PC-3 (cell line): Measurements from ENCODE around the gene PLAAT2. TPM values are rescaled to one million over a fixed set of nuclear protein-coding genes. Genes with fewer than 3 reads are reported as not detected.

Source experiments
- ATAC-seq: fragments of 200-7000 bp; cut with Tn5 transposase; 2 replicates; pipeline ENCODE4 v1.9.1; 2020; ENCODE audit warnings: mild to moderate bottlenecking, moderate library complexity
- BruUV-seq: library from RNA; stranded (reverse); fragments of 400-500 nt; replicated peaks from 2 replicates; lab custom pipeline; 2021; lab: Mats Ljungman, UMichigan
- CTCF ChIA-PET: fragments of 300-600 bp; sonication (Branson Sonifier 250); formaldehyde crosslinking; loops from one replicate; lab custom pipeline; 2022; ENCODE audit warnings: antibody characterized with exemption; lab: Charles Lee
- POLR2A ChIA-PET: fragments of 300-600 bp; sonication (Branson Sonifier 250); formaldehyde crosslinking; loops from one replicate; lab custom pipeline; 2022; ENCODE audit warnings: antibody characterized with exemption; ENCODE audit not compliant: unreplicated experiment; lab: Charles Lee
- DNase-seq: peaks from one replicate; pipeline ENCODE4 v3.0.0-alpha.2; 2015
- H2AFZ ChIP-seq: fragments of 300-600 bp; sonication (generic); 2 replicates; pipeline ENCODE4 v1.6.0; 2016; ENCODE audit warnings: antibody characterized with exemption, low read length
- H3F3A ChIP-seq: fragments of 300-600 bp; sonication (generic); one replicate; pipeline ENCODE4 v1.6.0; 2017; ENCODE audit warnings: antibody characterized with exemption, low read length, control low read depth, mild to moderate bottlenecking; ENCODE audit not compliant: unreplicated experiment
- H3K27ac ChIP-seq: fragments of 300-600 bp; sonication (generic); 2 replicates; pipeline ENCODE4 v1.5.1; 2016; ENCODE audit warnings: mild to moderate bottlenecking, low read length
- H3K27me3 ChIP-seq: fragments of 300-600 bp; sonication (generic); 2 replicates; pipeline ENCODE4 v1.6.1; 2016; ENCODE audit warnings: low read length, mixed read lengths
- H3K36me3 ChIP-seq: fragments of 300-600 bp; sonication (generic); 2 replicates; pipeline ENCODE4 v1.6.1; 2016; ENCODE audit warnings: low read depth, mixed run types, low read length, mixed read lengths
- H3K4me1 ChIP-seq: fragments of 300-600 bp; sonication (generic); 2 replicates; pipeline ENCODE4 v1.5.1; 2016; ENCODE audit warnings: low read length; ENCODE audit not compliant: insufficient read depth
- H3K4me2 ChIP-seq: fragments of 300-600 bp; sonication (generic); 2 replicates; pipeline ENCODE4 v1.6.0; 2016; ENCODE audit warnings: low read length
- H3K4me3 ChIP-seq: fragments of 300-600 bp; sonication (generic); 2 replicates; pipeline ENCODE4 v1.5.1; 2016; ENCODE audit warnings: mild to moderate bottlenecking, low read length, mixed read lengths
- H3K79me2 ChIP-seq: fragments of 300-600 bp; sonication (generic); 2 replicates; pipeline ENCODE4 v1.6.1; 2017; ENCODE audit warnings: low read length, mixed read lengths
- H3K9ac ChIP-seq: fragments of 300-600 bp; sonication (generic); 2 replicates; pipeline ENCODE4 v1.6.0; 2016; ENCODE audit warnings: mild to moderate bottlenecking, low read length
- H3K9me2 ChIP-seq: fragments of 300-600 bp; sonication (generic); replicated peaks from 2 replicates; pipeline ENCODE4 v1.6.1; 2016; ENCODE audit warnings: mixed run types, low read length, mixed read lengths
- H3K9me3 ChIP-seq: fragments of 300-600 bp; sonication (generic); 2 replicates; pipeline ENCODE4 v1.6.1; 2016; ENCODE audit warnings: low read length, mixed read lengths
- H4K20me1 ChIP-seq: fragments of 300-600 bp; sonication (generic); 2 replicates; pipeline ENCODE4 v1.6.1; 2016; ENCODE audit warnings: low read length, mixed read lengths
- CTCF ChIP-seq: fragments of 300-600 bp; sonication (generic); conservative IDR thresholded peaks from 2 replicates; pipeline ENCODE4 v1.5.1; 2017; ENCODE audit warnings: antibody characterized with exemption, low read depth, mild to moderate bottlenecking, low read length
- EZH2 ChIP-seq: fragments of 300-600 bp; sonication (generic); IDR thresholded peaks from one replicate; pipeline ENCODE4 v1.6.1; 2017; ENCODE audit warnings: antibody characterized with exemption, mild to moderate bottlenecking, low read length; ENCODE audit not compliant: unreplicated experiment
- EZH2phosphoT487 ChIP-seq: fragments of 300-600 bp; sonication (generic); IDR thresholded peaks from 2 replicates; pipeline ENCODE4 v1.6.1; 2018; ENCODE audit warnings: mild to moderate bottlenecking, antibody characterized with exemption, low read length, borderline replicate concordance
- intact Hi-C: fragments of 100-400 bp; cut with micrococcal nuclease; formaldehyde crosslinking; loops from 2 replicates; pipeline ENCODE4 v1.9.0; 2023
- total RNA-seq: library from RNA; depleted of rRNA; stranded (reverse); fragments of >200 nt; gene quantifications from 2 replicates; pipeline ENCODE4 v1.2.3, GENCODE V29; 2014

The PLAAT2 gene
- total RNA-seq, 1 experiment from 2014 or later: 5.6 TPM

- no peaks in the 10 kb centered on the region; the same call in 1 of the 2 replicates for H3K36me3 ChIP-seq
- no peak overlapping the region for H2AFZ ChIP-seq
- no TSS peak for BruUV-seq
- no peak for DNase-seq
- no peaks in the 10 kb centered on the region for H3K9me2 ChIP-seq
- ChIA-PET CTCF (no interaction called here), POLR2A (no interaction called here)
- H3K9me3 ChIP-seq: peaks cover 6% of the 10 kb centered on the region
- no peaks in the 10 kb centered on the region for H3K4me1 ChIP-seq
- H3K9ac ChIP-seq: no peak overlapping the region
- ATAC-seq: no peak
- H3K4me3 ChIP-seq: no peak overlapping the region
- H3F3A ChIP-seq: no peaks in the 10 kb centered on the region
- H3K27ac ChIP-seq: no peak overlapping the region
- no peaks in the 10 kb centered on the region for H3K79me2 ChIP-seq
- H3K27me3 ChIP-seq: no peaks in the 10 kb centered on the region
- intact Hi-C loops: no loop called here
- H3K4me2 ChIP-seq: no peak overlapping the region
- H4K20me1 ChIP-seq: no peaks in the 10 kb centered on the region
- no peak for TF ChIP-seq CTCF
- no peak for TF ChIP-seq EZH2
- no peak for TF ChIP-seq EZH2phosphoT487
Measured at GRCh38 chr11:63504933-63505586, 58.1 kb downstream of the PLAAT2 start.

GRCh38 chr11:63504054-63504453 is 59.1 kb downstream of the PLAAT2 start:
- no peaks in the 10 kb centered on the region for H3K4me1 ChIP-seq
- H3K4me3 ChIP-seq: no peak overlapping the region
- POLR2A ChIA-PET: no interaction called here
- H3K4me2 ChIP-seq: no peak overlapping the region
- ATAC-seq: no peak
- no peaks in the 10 kb centered on the region for H3K9me2 ChIP-seq
- no TSS peak for BruUV-seq
- no peaks in the 10 kb centered on the region for H3F3A ChIP-seq
- no peak overlapping the region for H3K9ac ChIP-seq
- H3K27ac ChIP-seq: no peak overlapping the region
- TF ChIP-seq EZH2phosphoT487: no peak
- no peak for TF ChIP-seq CTCF
- TF ChIP-seq EZH2: no peak
- no peaks in the 10 kb centered on the region for H3K27me3 ChIP-seq
- no peak for DNase-seq
- CTCF ChIA-PET: no interaction called here
- no peaks in the 10 kb centered on the region; the same call in 1 of the 2 replicates for H3K36me3 ChIP-seq
- no peaks in the 10 kb centered on the region for H4K20me1 ChIP-seq
- intact Hi-C loops: no loop called here
- no peaks in the 10 kb centered on the region for H3K79me2 ChIP-seq
- H3K9me3 ChIP-seq: peaks cover 10% of the 10 kb centered on the region
- H2AFZ ChIP-seq: no peak overlapping the region

- Histone ChIP-seq H4K20me1 (no peaks in the 10 kb centered on the region), H3K4me3 (no peak overlapping the region), H3F3A (no peaks in the 10 kb centered on the region), H3K27me3 (no peaks in the 10 kb centered on the region), H3K79me2 (no peaks in the 10 kb centered on the region), H3K9me3 (peaks cover 10% of the 10 kb centered on the region), H3K9me2 (no peaks in the 10 kb centered on the region), H3K4me1 (no peaks in the 10 kb centered on the region), H3K9ac (no peak overlapping the region), H3K36me3 (no peaks in the 10 kb centered on the region; the same call in 1 of the 2 replicates), H3K4me2 (no peak overlapping the region), H3K27ac (no peak overlapping the region), H2AFZ (no peak overlapping the region)
- DNase-seq (no peak), ATAC-seq (no peak)
- TF ChIP-seq EZH2phosphoT487 (no peak), CTCF (no peak), EZH2 (no peak)
- POLR2A ChIA-PET: no interaction called here
- BruUV-seq: no TSS peak
- CTCF ChIA-PET: no interaction called here
- intact Hi-C loops: no loop called here
Measured at GRCh38 chr11:63503492-63503891, 59.7 kb downstream of the PLAAT2 start.
